Measurements from ENCODE around the gene BTG2.
"Not testable (repeated sequence)": the region's sequence is repeated elsewhere in the genome, so short reads cannot be mapped to it uniquely, and the experiment has no call there.

BTG2 gene

GRCh38 chr1:203304919-203305808, at the start of gene BTG2:
Gene BTG2, plus strand, starts transcription at chr1:203305519. Its CDS starts 88 bp downstream, at chr1:203305607.
- peak; percentile 97 for DNase-seq (ENCODE audit: low spot score)

GRCh38 chr1:203256636-203257035, 48.7 kb upstream of the BTG2 start:
- DNase-seq (ENCODE audit: low spot score), result not testable (repeated sequence)

- no peak for DNase-seq (ENCODE audit: low spot score)
Measured at GRCh38 chr1:203263496-203263895, 41.8 kb upstream of the BTG2 start.

GRCh38 chr1:203264052-203264501, 41.2 kb upstream of the BTG2 start:
- no peak for DNase-seq (ENCODE audit: low spot score)

- DNase-seq (ENCODE audit: low spot score), result no peak
Measured at GRCh38 chr1:203265541-203265940, 39.8 kb upstream of the BTG2 start.

GRCh38 chr1:203266140-203266539, 39.2 kb upstream of the BTG2 start:
- DNase-seq (ENCODE audit: low spot score), result not testable (repeated sequence)

- peak; percentile 92 for DNase-seq (ENCODE audit: low spot score)
Measured at GRCh38 chr1:203267347-203267846, 37.9 kb upstream of the BTG2 start.

- DNase-seq (ENCODE audit: low spot score), result no peak
Measured at GRCh38 chr1:203267912-203268311, 37.4 kb upstream of the BTG2 start.

- DNase-seq (ENCODE audit: low spot score), result peak; percentile 76
Measured at GRCh38 chr1:203268901-203269653, 36.2 kb upstream of the BTG2 start.

- DNase-seq (ENCODE audit: low spot score), result no peak
Measured at GRCh38 chr1:203269654-203270020, 35.7 kb upstream of the BTG2 start.

GRCh38 chr1:203270448-203270847, 34.9 kb upstream of the BTG2 start:
- DNase-seq (ENCODE audit: low spot score), result no peak

GRCh38 chr1:203271018-203271743, 34.1 kb upstream of the BTG2 start:
- DNase-seq (ENCODE audit: low spot score), result peak; percentile 63

- no peak for DNase-seq (ENCODE audit: low spot score)
Measured at GRCh38 chr1:203271962-203272632, 33.2 kb upstream of the BTG2 start.

GRCh38 chr1:203272633-203273205, 32.6 kb upstream of the BTG2 start:
- no peak for DNase-seq (ENCODE audit: low spot score)

- DNase-seq (ENCODE audit: low spot score), result peak; percentile 85
Measured at GRCh38 chr1:203273206-203273868, 32.0 kb upstream of the BTG2 start.

- DNase-seq (ENCODE audit: low spot score), result peak; percentile 73
Measured at GRCh38 chr1:203273869-203274602, 31.3 kb upstream of the BTG2 start.

GRCh38 chr1:203274603-203275381, 30.5 kb upstream of the BTG2 start:
- DNase-seq (ENCODE audit: low spot score), result peak; percentile 97

GRCh38 chr1:203275656-203276272, 29.6 kb upstream of the BTG2 start:
- DNase-seq (ENCODE audit: low spot score), result no peak

- no peak for DNase-seq (ENCODE audit: low spot score)
Measured at GRCh38 chr1:203276408-203276807, 28.9 kb upstream of the BTG2 start.

All from globus pallidus (tissue), 1 donor.